Hepatocyte (in vitro differentiated cells): Measurements from ENCODE around the gene CAMKMT.

Experiments used
- EZH2 ChIP-seq: fragments of 200-600 bp; sonication (generic); IDR thresholded peaks from 2 replicates; pipeline ENCODE4 v1.6.1; 2016; ENCODE audit warnings: antibody characterized with exemption, mild to moderate bottlenecking, borderline replicate concordance
- EZH2phosphoT487 ChIP-seq: fragments of 200-600 bp; sonication (generic); IDR thresholded peaks from one replicate; pipeline ENCODE4 v1.6.1; 2018; ENCODE audit warnings: antibody characterized with exemption, mild to moderate bottlenecking, low read depth, moderate library complexity; ENCODE audit not compliant: unreplicated experiment, severe bottlenecking
- TF ChIP-seq, protein P1 (sequence below): fragments of 200-600 bp; sonication (generic); IDR thresholded peaks from 2 replicates; pipeline ENCODE4 v1.5.1; 2016; ENCODE audit warnings: antibody characterized with exemption, mild to moderate bottlenecking; ENCODE audit not compliant: poor library complexity

DNA sequence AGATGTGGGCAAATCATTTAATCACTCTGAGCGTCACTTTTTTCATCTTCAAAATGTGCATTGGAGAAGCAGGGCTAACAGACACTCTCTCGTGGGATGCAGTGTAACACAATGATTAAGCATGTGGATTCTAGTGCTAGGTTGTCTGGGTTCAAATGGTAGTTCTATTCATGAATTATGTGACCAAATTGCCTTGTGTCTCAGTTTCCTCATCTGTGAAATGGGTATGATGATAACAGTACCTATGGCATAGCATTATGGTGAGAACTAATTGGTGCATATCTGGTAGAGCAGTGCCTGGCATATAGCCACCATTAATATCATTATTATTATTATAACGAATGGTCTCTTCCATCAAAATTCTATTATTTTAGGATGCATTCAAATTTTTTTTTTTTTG lies 437.4 kb downstream of the CAMKMT start:
- TF ChIP-seq, protein P1, sequence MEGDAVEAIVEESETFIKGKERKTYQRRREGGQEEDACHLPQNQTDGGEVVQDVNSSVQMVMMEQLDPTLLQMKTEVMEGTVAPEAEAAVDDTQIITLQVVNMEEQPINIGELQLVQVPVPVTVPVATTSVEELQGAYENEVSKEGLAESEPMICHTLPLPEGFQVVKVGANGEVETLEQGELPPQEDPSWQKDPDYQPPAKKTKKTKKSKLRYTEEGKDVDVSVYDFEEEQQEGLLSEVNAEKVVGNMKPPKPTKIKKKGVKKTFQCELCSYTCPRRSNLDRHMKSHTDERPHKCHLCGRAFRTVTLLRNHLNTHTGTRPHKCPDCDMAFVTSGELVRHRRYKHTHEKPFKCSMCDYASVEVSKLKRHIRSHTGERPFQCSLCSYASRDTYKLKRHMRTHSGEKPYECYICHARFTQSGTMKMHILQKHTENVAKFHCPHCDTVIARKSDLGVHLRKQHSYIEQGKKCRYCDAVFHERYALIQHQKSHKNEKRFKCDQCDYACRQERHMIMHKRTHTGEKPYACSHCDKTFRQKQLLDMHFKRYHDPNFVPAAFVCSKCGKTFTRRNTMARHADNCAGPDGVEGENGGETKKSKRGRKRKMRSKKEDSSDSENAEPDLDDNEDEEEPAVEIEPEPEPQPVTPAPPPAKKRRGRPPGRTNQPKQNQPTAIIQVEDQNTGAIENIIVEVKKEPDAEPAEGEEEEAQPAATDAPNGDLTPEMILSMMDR, result no peak
- TF ChIP-seq EZH2 (no peak), EZH2phosphoT487 (no peak)
